Measurements from ENCODE around the gene SLC10A6. TPM values are rescaled to one million over a fixed set of nuclear protein-coding genes. Genes with fewer than 3 reads are reported as not detected.

Gene SLC10A6
- total RNA-seq, 4 donors from 2014 or later = 1.4 to 4.6 (median 1.7) TPM

DNA sequence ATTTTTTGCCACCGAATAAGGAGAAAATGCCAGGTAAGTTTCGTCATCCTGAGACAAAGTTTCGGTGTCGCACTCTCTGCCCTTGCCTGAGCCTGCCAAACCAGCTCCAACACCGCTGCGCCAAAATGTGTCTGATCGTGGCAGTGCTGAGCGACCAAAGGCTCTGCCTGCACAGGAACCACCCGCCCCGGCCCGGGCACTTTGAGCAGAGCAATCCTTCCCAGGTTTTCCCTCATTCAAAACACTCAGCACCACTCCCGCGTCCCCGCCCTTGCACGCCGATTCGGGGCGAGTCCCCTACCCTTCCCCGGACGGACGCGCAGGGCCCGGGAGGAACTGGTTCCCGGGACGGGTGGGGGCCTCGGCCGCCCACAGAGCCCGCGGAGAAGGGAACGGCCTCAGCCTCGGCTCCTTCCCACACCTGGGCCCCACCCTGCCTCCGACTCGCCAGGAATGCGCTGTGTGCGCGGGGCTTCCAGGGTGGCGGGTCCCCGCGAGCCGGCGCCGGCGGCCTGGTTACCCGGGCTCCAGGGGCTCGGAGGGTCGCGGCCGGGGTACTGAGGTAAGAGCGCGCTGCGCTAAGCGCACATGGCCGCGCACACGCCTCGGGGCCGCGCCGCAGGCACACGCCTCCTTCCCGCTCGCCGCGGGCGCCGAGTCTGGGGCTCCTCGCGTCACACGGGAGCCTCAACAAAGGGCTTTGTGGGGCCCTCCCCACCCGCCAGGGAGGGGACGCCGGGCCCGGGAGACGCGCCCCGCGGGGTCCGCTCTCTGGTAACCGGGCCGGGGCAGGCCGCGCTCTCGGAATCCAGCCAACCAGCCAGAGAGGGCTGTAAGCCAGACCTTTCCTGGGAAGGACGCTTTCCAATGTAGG lies 42.8 kb upstream of the SLC10A6 start, which contains the start of gene C4orf36:
Gene C4orf36 (minus strand): TSS at position 661 of the 874 bp plus-strand sequence. CDS start 902 bp downstream, outside the sequence.
- ATAC-seq (peak; percentile 40 to 58), DNase-seq (peak; percentile 15 to 30)
- TF ChIP-seq, protein P1, sequence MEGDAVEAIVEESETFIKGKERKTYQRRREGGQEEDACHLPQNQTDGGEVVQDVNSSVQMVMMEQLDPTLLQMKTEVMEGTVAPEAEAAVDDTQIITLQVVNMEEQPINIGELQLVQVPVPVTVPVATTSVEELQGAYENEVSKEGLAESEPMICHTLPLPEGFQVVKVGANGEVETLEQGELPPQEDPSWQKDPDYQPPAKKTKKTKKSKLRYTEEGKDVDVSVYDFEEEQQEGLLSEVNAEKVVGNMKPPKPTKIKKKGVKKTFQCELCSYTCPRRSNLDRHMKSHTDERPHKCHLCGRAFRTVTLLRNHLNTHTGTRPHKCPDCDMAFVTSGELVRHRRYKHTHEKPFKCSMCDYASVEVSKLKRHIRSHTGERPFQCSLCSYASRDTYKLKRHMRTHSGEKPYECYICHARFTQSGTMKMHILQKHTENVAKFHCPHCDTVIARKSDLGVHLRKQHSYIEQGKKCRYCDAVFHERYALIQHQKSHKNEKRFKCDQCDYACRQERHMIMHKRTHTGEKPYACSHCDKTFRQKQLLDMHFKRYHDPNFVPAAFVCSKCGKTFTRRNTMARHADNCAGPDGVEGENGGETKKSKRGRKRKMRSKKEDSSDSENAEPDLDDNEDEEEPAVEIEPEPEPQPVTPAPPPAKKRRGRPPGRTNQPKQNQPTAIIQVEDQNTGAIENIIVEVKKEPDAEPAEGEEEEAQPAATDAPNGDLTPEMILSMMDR (IDR thresholded peaks at IDR 0.05 in 4 of 5, conservative IDR thresholded peaks at IDR 0.05 in 1 of 5) = no peak
- no peak for TF ChIP-seq POLR2A (IDR thresholded peaks at IDR 0.05)
- H3K4me3 ChIP-seq = peak within 1 kb of the TSS; percentile 71 to 92 (median 84)
- peak within 1 kb of the TSS in 3 of 4 donors; percentile 26 to 50 (median 36) for H3K27ac ChIP-seq
- H3K27me3 ChIP-seq = no peaks in the 10 kb centered on the region
- in situ Hi-C loops (cut with MboI; ENCODE audit: low sequenced_read_pairs in 4 of 4) = no loop called here
- H3K36me3 ChIP-seq = no peaks in the 10 kb centered on the region
- no peaks in the 10 kb centered on the region for H3K9me3 ChIP-seq
- peaks cover 7 to 8% of the 10 kb centered on the region in 2 donors for H3K4me1 ChIP-seq
- intact Hi-C loops (cut with DNase I; ENCODE audit: low total_unique reads) = loop anchor here (10.0 kb wide), 2 partner anchors 297 to 343 kb away; partner anchors contain the start of gene PTPN13

DNA sequence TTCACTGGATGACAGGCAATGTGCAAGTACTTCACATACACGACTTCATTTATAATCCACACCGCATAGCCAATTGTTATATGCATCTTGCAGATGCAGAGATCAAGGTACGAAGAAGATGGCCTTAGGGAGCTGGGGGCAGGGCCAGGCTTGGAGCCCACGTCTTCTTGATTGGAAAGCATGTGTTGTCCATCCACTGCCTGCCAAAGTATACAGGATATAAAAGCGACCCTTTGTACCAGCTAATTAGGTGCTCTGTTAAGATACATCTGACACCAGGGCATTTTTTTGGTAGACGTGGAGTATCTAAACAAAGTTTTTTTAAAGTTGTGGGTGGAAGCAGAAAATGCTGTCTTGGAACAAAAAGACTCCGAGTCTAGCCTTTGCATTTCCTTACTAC lies 41.6 kb upstream of the SLC10A6 start:
- DNase-seq (no peak), ATAC-seq (no peak)
- TF ChIP-seq POLR2A (IDR thresholded peaks at IDR 0.05) = no peak
- TF ChIP-seq, protein P1 (IDR thresholded peaks at IDR 0.05 in 4 of 5, conservative IDR thresholded peaks at IDR 0.05 in 1 of 5) = no peak
- intact Hi-C loops (cut with DNase I; ENCODE audit: low total_unique reads) (loop anchor here (10.0 kb wide), 2 partner anchors 296 to 344 kb away; partner anchors contain the start of gene PTPN13), in situ Hi-C loops (cut with MboI; ENCODE audit: low sequenced_read_pairs in 4 of 4) (no loop called here)
- peaks cover 0 to 3% of the 10 kb centered on the region in 2 donors for H3K4me1 ChIP-seq
- no peak overlapping the region for H3K27ac ChIP-seq
- no peaks in the 10 kb centered on the region for H3K36me3 ChIP-seq
- no peaks in the 10 kb centered on the region for H3K27me3 ChIP-seq
- no peaks in the 10 kb centered on the region for H3K9me3 ChIP-seq
- H3K4me3 ChIP-seq = no peak overlapping the region

DNA sequence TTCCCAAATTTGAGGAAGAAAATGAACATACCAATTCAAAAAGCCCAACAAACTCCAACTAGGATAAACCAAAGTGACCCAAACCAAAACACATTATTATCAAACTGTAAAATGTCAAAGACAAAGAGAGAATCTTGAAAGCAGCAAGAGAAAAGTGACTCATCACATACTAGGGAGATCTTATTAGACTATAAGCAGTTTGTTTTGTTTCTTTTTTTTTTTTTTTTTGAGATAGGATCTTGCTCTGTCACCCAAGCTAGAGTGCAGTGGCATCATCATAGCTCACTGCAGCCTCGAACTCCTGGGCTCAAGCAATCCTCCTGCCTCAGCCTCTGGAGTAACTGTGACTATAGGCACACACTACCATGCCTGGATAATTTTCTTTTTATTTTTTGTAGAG lies 30.5 kb upstream of the SLC10A6 start:
- DNase-seq = no peak
- intact Hi-C loops (cut with DNase I; ENCODE audit: low total_unique reads) (no loop called here), in situ Hi-C loops (cut with MboI; ENCODE audit: low sequenced_read_pairs in 4 of 4) (no loop called here)
- no peak for ATAC-seq
- Histone ChIP-seq H3K9me3 (no peaks in the 10 kb centered on the region), H3K27me3 (no peaks in the 10 kb centered on the region), H3K4me1 (no peaks in the 10 kb centered on the region), H3K27ac (no peak overlapping the region), H3K4me3 (no peak overlapping the region), H3K36me3 (no peaks in the 10 kb centered on the region)
- TF ChIP-seq, protein P1 (IDR thresholded peaks at IDR 0.05 in 4 of 5, conservative IDR thresholded peaks at IDR 0.05 in 1 of 5) = no peak
- TF ChIP-seq POLR2A (IDR thresholded peaks at IDR 0.05) = no peak

DNA sequence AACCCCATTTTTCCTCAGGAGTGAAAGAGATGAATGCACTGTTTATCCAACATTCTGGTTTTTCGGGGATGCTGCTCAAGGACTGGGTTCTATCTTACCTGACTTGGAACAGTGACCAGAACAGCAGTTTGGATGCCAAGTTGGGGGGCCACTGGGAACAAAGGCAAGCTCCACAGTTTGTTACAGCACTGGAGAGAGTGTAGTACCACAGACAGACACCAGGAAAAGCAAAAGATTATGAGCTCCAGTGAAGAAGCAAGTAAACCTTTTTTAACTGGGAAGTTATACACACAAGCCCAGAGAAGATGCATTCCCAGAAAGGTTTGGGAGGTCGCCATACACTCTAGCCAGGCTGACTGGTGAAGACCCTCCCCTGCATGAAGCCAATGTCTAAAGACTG lies 29.5 kb upstream of the SLC10A6 start:
- Histone ChIP-seq H3K4me1 (no peaks in the 10 kb centered on the region), H3K36me3 (no peaks in the 10 kb centered on the region), H3K4me3 (no peak overlapping the region), H3K9me3 (no peaks in the 10 kb centered on the region), H3K27ac (no peak overlapping the region), H3K27me3 (no peaks in the 10 kb centered on the region)
- DNase-seq (no peak), ATAC-seq (no peak)
- TF ChIP-seq, protein P1 (IDR thresholded peaks at IDR 0.05 in 4 of 5, conservative IDR thresholded peaks at IDR 0.05 in 1 of 5) = no peak
- TF ChIP-seq POLR2A (IDR thresholded peaks at IDR 0.05) = no peak
- intact Hi-C loops (cut with DNase I; ENCODE audit: low total_unique reads) (no loop called here), in situ Hi-C loops (cut with MboI; ENCODE audit: low sequenced_read_pairs in 4 of 4) (no loop called here)
